GM12878 (cell line): ENCODE results near the gene COL1A2. TPM values are rescaled to one million over a fixed set of nuclear protein-coding genes. Genes with fewer than 3 reads are reported as not detected.

Experiments used
- ATAC-seq: fragments of 200-7000 bp; cut with Tn5 transposase; 3 replicates; pipeline ENCODE4 v1.9.1; 2020; ENCODE audit warnings: mild to moderate bottlenecking, moderate library complexity
- BruUV-seq: library from RNA; stranded (reverse); fragments of 400-500 nt; replicated peaks from 2 replicates; lab custom pipeline; 2021; lab: Mats Ljungman, UMichigan
- CTCF ChIA-PET: fragments of 300-600 bp; sonication (Branson Sonifier 250); formaldehyde crosslinking; extraction: SDS; loops from one replicate; lab custom pipeline; 2021; ENCODE audit warnings: inconsistent platforms; lab: Yijun Ruan, JAX
- POLR2A ChIA-PET: fragments of 350-600 bp; formaldehyde crosslinking; extraction: SDS; loops from one replicate; lab custom pipeline; 2021; ENCODE audit warnings: inconsistent platforms; lab: Charles Lee
- RAD21 ChIA-PET: fragments of 300-600 bp; sonication (Branson Sonifier 250); formaldehyde crosslinking; loops from one replicate; lab custom pipeline; 2023; ENCODE audit warnings: antibody characterized with exemption; ENCODE audit not compliant: unreplicated experiment; lab: Charles Lee
- SMC1A ChIA-PET: fragments of 300-600 bp; sonication (Branson Sonifier 250); formaldehyde crosslinking; loops from one replicate; lab custom pipeline; 2023; ENCODE audit not compliant: unreplicated experiment, uncharacterized antibody; lab: Charles Lee
- DNase-seq: peaks from one replicate; pipeline ENCODE4 v3.0.0-alpha.2; 2011; ENCODE audit warnings: low read depth, low spot score
- FAIRE-seq: peaks from 3 replicates; lab custom pipeline; 2011; peaks lifted over from hg19 to GRCh38; lab: Jason Lieb, UNC
- H2AFZ ChIP-seq: 2 replicates; pipeline ENCODE4 v1.6.0; 2011; ENCODE audit warnings: low read depth, low read length, control low read depth; ENCODE audit not compliant: control insufficient read depth
- H3K27ac ChIP-seq: 2 replicates; pipeline ENCODE4 v1.5.1; 2011; ENCODE audit warnings: control low read depth; ENCODE audit not compliant: control insufficient read depth, insufficient read depth
- H3K27me3 ChIP-seq, 2 experiments: replicated peaks in 1 of 2; 2 replicates each; pipeline versions ENCODE4 v1.6.0 to v1.6.1; 2011; ENCODE audit warnings: low read length in 1 of 2; ENCODE audit not compliant: control insufficient read depth in 2 of 2, insufficient read depth in 2 of 2
- H3K36me3 ChIP-seq, 2 experiments: 2 replicates each; pipeline ENCODE4 v1.5.1; 2011; ENCODE audit warnings: low read length in 1 of 2; ENCODE audit not compliant: control insufficient read depth in 2 of 2, insufficient read depth in 2 of 2
- H3K4me1 ChIP-seq: 2 replicates; pipeline ENCODE4 v1.6.1; 2011; ENCODE audit warnings: mild to moderate bottlenecking, low read length, moderate library complexity, mixed read lengths; ENCODE audit not compliant: control insufficient read depth, insufficient read depth
- H3K4me2 ChIP-seq: 2 replicates; pipeline ENCODE4 v1.6.0; 2011; ENCODE audit warnings: control low read depth; ENCODE audit not compliant: control insufficient read depth, insufficient read depth
- H3K4me3 ChIP-seq: fragments of 200-600 bp; sonication (generic); 2 replicates; pipeline ENCODE4 v1.5.1; 2016
- H3K79me2 ChIP-seq: 2 replicates; pipeline ENCODE4 v1.6.0; 2011; ENCODE audit warnings: low read length; ENCODE audit not compliant: control insufficient read depth, insufficient read depth
- H3K9ac ChIP-seq: 2 replicates; pipeline ENCODE4 v1.8.0; 2011; ENCODE audit warnings: low read length, control low read depth, mixed read lengths; ENCODE audit not compliant: control insufficient read depth, insufficient read depth
- H3K9me3 ChIP-seq: replicated peaks from 3 replicates; pipeline ENCODE4 v1.5.1; 2011; ENCODE audit warnings: mild to moderate bottlenecking, low read length; ENCODE audit not compliant: control insufficient read depth, insufficient read depth
- H4K20me1 ChIP-seq: 2 replicates; pipeline ENCODE4 v1.6.0; 2011; ENCODE audit not compliant: control insufficient read depth, insufficient read depth
- ATF7 ChIP-seq: fragments of 450-650 bp; IDR thresholded peaks from 2 replicates; pipeline ENCODE4 v1.6.1; 2016; ENCODE audit warnings: low read depth, mild to moderate bottlenecking
- CHD2 ChIP-seq: IDR thresholded peaks from 2 replicates; pipeline ENCODE4 v1.6.1; 2011; ENCODE audit warnings: low read depth, low read length, improper control_type of control experiment, borderline replicate concordance
- DPF2 ChIP-seq: fragments of 450-650 bp; IDR thresholded peaks from 2 replicates; pipeline ENCODE4 v1.6.1; 2017; ENCODE audit warnings: mild to moderate bottlenecking
- HDAC6 ChIP-seq: fragments of 200-600 bp; sonication (generic); IDR thresholded peaks from one replicate; pipeline ENCODE4 v1.8.0; 2017; ENCODE audit warnings: antibody characterized with exemption; ENCODE audit not compliant: unreplicated experiment
- MTA2 ChIP-seq: fragments of 450-650 bp; IDR thresholded peaks from 2 replicates; pipeline ENCODE4 v1.6.1; 2016; ENCODE audit warnings: low read depth, mild to moderate bottlenecking, moderate library complexity
- MYC ChIP-seq: IDR thresholded peaks from 2 replicates; pipeline ENCODE4 v1.6.1; 2011; ENCODE audit warnings: mild to moderate bottlenecking, low read length, moderate library complexity, inconsistent platforms; ENCODE audit not compliant: insufficient read depth, insufficient replicate concordance, insufficient read length, severe bottlenecking
- NBN ChIP-seq: fragments of 450-650 bp; IDR thresholded peaks from 2 replicates; pipeline ENCODE4 v1.6.1; 2016
- NRF1 ChIP-seq: conservative IDR thresholded peaks from 2 replicates; pipeline ENCODE4 v1.6.1; 2011; ENCODE audit warnings: mild to moderate bottlenecking, low read depth, low read length, improper control_type of control experiment
- SIX5 ChIP-seq: IDR thresholded peaks from 2 replicates; pipeline ENCODE4 v1.6.1; 2011; ENCODE audit warnings: mild to moderate bottlenecking, low read depth, low read length, moderate library complexity; ENCODE audit not compliant: severe bottlenecking
- SMAD5 ChIP-seq: IDR thresholded peaks from 2 replicates; pipeline ENCODE4 v1.6.1; 2016; ENCODE audit warnings: antibody characterized with exemption, low read depth
- SPI1 ChIP-seq: IDR thresholded peaks from 2 replicates; pipeline ENCODE4 v1.6.1; 2011; ENCODE audit warnings: low read depth, mild to moderate bottlenecking, low read length, moderate library complexity, borderline replicate concordance; ENCODE audit not compliant: insufficient read depth
- ZZZ3 ChIP-seq: IDR thresholded peaks from 2 replicates; pipeline ENCODE4 v1.6.1; 2011; ENCODE audit warnings: low read depth; ENCODE audit not compliant: control insufficient read depth, insufficient read length
- WGBS: methylation state at CpG from one replicate; pipeline ENCODE4 v1.1.6; 2016; ENCODE audit warnings: low lambda C conversion rate; ENCODE audit not compliant: insufficient replicate concordance, insufficient coverage; ENCODE audit errors: missing lambda C conversion rate; 5-methylcytosine and 5-hydroxymethylcytosine counted together
- in situ Hi-C: fragments of 300-500 bp; cut with MboI; formaldehyde crosslinking; loops from 9 replicates; pipeline ENCODE4 v1.14.3; 2018; ENCODE audit warnings: mixed read lengths
- intact Hi-C: fragments of 100-400 bp; cut with micrococcal nuclease; formaldehyde crosslinking; loops from one replicate; pipeline ENCODE4 v1.14.2; 2022; ENCODE audit not compliant: unreplicated experiment
- polyA plus RNA-seq, 11 experiments: library from polyadenylated mRNA; depleted of rRNA in 4 of 11; unstranded in 6 of 11; stranded (reverse) in 5 of 11; fragments of >200 nt; fragmentation: Nextera tagmentation in 4 of 11; fragmentation: Illumina TruSeq in 1 of 11; extraction: Ambion mirVana in 4 of 11; extraction: Trizol in 1 of 11; gene quantifications; 1 replicate in 1 of 11; 2 replicates in 10 of 11; pipeline versions ENCODE4 v1.2.1 to v1.2.3, GENCODE V29; 2011 to 2016; ENCODE audit warnings: inconsistent platforms in 2 of 11, missing spikeins in 2 of 11, low read depth in 1 of 11
- total RNA-seq, 4 experiments: library from RNA; depleted of rRNA in 3 of 4; stranded (reverse); fragments of >200 nt in 3 of 4; fragmentation: Illumina TruSeq in 1 of 4; extraction: Trizol in 1 of 4; gene quantifications; 2 replicates each; pipeline versions ENCODE4 v1.2.1 to v1.2.3, GENCODE V29; 2013 to 2021
- TF ChIP-seq, protein P1 (sequence below): IDR thresholded peaks from 2 replicates; pipeline ENCODE4 v1.6.1; 2011; ENCODE audit warnings: mild to moderate bottlenecking, low read depth, low read length, moderate library complexity; ENCODE audit not compliant: insufficient replicate concordance
- TF ChIP-seq, protein P2 (sequence below): fragments of 450-650 bp; IDR thresholded peaks from 2 replicates; pipeline ENCODE4 v1.6.1; 2016; ENCODE audit warnings: mild to moderate bottlenecking, moderate library complexity, borderline replicate concordance
- TF ChIP-seq, protein P3 (sequence below): fragments of 450-650 bp; formaldehyde crosslinking; IDR thresholded peaks from 2 replicates; pipeline ENCODE4 v1.4.0; 2022; ENCODE audit warnings: mild to moderate bottlenecking, moderate library complexity

The COL1A2 gene
- total and polyA plus RNA-seq, 10 of the 15 experiments (the other 5 are each of a cell fraction or from before 2014, with no cell fraction given) = 0.03 to 2.5 (median 0.76) TPM; not detected in 4

DNA sequence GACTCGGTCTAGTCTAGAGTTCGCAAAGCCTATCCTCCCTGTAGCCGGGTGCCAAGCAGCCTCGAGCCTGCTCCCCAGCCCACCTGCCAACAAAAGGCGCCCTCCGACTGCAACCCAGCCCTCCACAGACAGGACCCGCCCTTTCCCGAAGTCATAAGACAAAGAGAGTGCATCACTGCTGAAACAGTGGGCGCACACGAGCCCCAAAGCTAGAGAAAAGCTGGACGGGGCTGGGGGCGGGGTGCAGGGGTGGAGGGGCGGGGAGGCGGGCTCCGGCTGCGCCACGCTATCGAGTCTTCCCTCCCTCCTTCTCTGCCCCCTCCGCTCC is 622 bp upstream of the COL1A2 start:
- Histone ChIP-seq H3K27me3 (peaks cover 2 to 3% of the 10 kb centered on the region in 2 experiments; a peak in 2 of 4 replicates), H3K9me3 (no peaks in the 10 kb centered on the region), H3K27ac (no peak overlapping the region), H2AFZ (no peak overlapping the region), H3K36me3 (no peaks in the 10 kb centered on the region), H3K4me3 (no peak overlapping the region), H3K9ac (no peak overlapping the region), H3K79me2 (no peaks in the 10 kb centered on the region), H4K20me1 (no peaks in the 10 kb centered on the region), H3K4me2 (no peak overlapping the region), H3K4me1 (no peaks in the 10 kb centered on the region)
- 38% methylated on average over 15 of the region's 19 CpGs for WGBS
- no peak for FAIRE-seq
- DNase-seq = no peak
- ChIA-PET CTCF (interaction anchor here (0.8 to 1.0 kb wide), 2 partner anchors 772 to 951 kb away, joined by 3 read pairs; no protein-coding TSS in a partner anchor), POLR2A (no interaction called here), RAD21 (interaction anchor here (0.9 to 1.6 kb wide), 4 partner anchors 307 to 772 kb away, joined by 3 to 8 read pairs (median 4); no protein-coding TSS in a partner anchor), SMC1A (interaction anchor here (1.6 to 2.6 kb wide), 3 partner anchors 104 to 491 kb away, joined by 3 to 11 read pairs (median 9); no protein-coding TSS in a partner anchor)
- intact Hi-C loops = loop anchor here (2.0 to 10.0 kb wide), 6 partner anchors 259 to 951 kb away; no protein-coding TSS in a partner anchor
- no peak for ATAC-seq
- BruUV-seq = no TSS peak
- in situ Hi-C loops = no loop called here
- TF ChIP-seq DPF2 (no peak), HDAC6 (no peak), MTA2 (no peak), SPI1 (no peak), ATF7 (no peak), CHD2 (no peak), NRF1 (no peak), SMAD5 (no peak), SIX5 (no peak), MYC (no peak), ZZZ3 (no peak), NBN (no peak)
- TF ChIP-seq, protein P1, sequence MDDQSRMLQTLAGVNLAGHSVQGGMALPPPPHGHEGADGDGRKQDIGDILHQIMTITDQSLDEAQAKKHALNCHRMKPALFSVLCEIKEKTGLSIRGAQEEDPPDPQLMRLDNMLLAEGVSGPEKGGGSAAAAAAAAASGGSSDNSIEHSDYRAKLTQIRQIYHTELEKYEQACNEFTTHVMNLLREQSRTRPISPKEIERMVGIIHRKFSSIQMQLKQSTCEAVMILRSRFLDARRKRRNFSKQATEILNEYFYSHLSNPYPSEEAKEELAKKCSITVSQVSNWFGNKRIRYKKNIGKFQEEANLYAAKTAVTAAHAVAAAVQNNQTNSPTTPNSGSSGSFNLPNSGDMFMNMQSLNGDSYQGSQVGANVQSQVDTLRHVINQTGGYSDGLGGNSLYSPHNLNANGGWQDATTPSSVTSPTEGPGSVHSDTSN = no peak
- TF ChIP-seq, protein P2, sequence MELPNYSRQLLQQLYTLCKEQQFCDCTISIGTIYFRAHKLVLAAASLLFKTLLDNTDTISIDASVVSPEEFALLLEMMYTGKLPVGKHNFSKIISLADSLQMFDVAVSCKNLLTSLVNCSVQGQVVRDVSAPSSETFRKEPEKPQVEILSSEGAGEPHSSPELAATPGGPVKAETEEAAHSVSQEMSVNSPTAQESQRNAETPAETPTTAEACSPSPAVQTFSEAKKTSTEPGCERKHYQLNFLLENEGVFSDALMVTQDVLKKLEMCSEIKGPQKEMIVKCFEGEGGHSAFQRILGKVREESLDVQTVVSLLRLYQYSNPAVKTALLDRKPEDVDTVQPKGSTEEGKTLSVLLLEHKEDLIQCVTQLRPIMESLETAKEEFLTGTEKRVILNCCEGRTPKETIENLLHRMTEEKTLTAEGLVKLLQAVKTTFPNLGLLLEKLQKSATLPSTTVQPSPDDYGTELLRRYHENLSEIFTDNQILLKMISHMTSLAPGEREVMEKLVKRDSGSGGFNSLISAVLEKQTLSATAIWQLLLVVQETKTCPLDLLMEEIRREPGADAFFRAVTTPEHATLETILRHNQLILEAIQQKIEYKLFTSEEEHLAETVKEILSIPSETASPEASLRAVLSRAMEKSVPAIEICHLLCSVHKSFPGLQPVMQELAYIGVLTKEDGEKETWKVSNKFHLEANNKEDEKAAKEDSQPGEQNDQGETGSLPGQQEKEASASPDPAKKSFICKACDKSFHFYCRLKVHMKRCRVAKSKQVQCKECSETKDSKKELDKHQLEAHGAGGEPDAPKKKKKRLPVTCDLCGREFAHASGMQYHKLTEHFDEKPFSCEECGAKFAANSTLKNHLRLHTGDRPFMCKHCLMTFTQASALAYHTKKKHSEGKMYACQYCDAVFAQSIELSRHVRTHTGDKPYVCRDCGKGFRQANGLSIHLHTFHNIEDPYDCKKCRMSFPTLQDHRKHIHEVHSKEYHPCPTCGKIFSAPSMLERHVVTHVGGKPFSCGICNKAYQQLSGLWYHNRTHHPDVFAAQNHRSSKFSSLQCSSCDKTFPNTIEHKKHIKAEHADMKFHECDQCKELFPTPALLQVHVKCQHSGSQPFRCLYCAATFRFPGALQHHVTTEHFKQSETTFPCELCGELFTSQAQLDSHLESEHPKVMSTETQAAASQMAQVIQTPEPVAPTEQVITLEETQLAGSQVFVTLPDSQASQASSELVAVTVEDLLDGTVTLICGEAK = no peak
- TF ChIP-seq, protein P3, sequence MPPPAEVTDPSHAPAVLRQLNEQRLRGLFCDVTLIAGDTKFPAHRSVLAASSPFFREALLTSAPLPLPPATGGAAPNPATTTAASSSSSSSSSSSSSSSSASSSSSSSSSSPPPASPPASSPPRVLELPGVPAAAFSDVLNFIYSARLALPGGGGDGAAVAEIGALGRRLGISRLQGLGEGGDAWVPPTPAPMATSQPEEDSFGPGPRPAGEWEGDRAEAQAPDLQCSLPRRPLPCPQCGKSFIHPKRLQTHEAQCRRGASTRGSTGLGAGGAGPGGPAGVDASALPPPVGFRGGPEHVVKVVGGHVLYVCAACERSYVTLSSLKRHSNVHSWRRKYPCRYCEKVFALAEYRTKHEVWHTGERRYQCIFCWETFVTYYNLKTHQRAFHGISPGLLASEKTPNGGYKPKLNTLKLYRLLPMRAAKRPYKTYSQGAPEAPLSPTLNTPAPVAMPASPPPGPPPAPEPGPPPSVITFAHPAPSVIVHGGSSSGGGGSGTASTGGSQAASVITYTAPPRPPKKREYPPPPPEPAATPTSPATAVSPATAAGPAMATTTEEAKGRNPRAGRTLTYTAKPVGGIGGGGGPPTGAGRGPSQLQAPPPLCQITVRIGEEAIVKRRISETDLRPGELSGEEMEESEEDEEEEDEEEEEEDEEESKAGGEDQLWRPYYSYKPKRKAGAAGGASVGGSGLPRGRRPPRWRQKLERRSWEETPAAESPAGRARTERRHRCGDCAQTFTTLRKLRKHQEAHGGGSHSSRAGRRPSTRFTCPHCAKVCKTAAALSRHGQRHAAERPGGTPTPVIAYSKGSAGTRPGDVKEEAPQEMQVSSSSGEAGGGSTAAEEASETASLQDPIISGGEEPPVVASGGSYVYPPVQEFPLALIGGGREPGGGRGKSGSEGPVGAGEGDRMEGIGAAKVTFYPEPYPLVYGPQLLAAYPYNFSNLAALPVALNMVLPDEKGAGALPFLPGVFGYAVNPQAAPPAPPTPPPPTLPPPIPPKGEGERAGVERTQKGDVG (CRISPR knock-in tag) = no peak
